HG02759 (cell line): ENCODE data around the gene ANP32A.

ENCODE experiments used
- ATAC-seq: cut with Tn5 transposase; IDR thresholded peaks from one replicate; pipeline ENCODE4 v1.9.1; 2021; ENCODE audit warnings: mild to moderate bottlenecking, moderate library complexity; ENCODE audit not compliant: unreplicated experiment

ANP32A gene

GRCh38 chr15:68800875-68801274 lies 19.8 kb downstream of the ANP32A start:
- ATAC-seq = no peak

GRCh38 chr15:68798346-68799094 lies 22.2 kb downstream of the ANP32A start:
- ATAC-seq = no peak

- ATAC-seq = no peak
These were observed 22.9 kb downstream of the ANP32A start for GRCh38 chr15:68797599-68798345.

DNA sequence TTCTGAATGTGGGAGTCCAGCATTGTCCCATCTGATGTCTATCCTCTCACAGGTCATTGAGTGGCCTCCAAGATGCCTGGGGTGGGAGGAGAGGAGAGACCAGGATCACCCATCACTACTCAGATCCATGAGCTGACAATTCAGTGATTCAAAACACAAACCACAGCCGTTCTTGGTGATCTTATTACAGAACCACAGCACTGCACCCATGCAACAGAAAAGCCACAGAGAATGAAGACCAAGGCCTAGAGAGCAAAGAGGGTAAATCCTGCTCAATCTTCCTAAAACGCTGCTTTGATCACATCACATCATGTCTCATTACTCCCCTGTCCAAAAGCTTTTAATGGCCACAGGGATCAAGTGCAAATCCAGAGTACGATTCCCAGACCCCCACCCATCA lies 23.5 kb downstream of the ANP32A start:
- peak; percentile 37 for ATAC-seq

DNA sequence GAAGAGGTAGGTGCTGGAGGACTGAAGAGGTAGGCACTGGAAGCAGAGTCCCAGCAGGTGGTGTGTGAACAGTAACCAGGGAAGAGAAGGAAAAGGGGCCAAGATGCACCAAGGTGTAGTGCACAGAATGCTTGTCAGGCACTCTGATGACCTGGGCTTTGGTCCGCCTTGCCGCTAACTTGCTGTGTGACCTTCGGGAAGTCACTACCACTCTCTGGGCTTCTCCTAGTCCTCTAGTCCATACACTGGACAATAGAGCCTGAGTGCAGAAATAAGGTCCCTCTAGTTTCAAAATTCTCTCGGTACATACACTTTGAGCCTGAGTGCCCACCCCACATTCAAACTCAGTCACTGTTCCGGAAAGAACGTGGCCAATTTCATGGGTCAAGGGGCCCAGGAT lies 24.1 kb downstream of the ANP32A start:
- no peak for ATAC-seq

- peak; percentile 60 for ATAC-seq
These were observed 25.3 kb downstream of the ANP32A start for GRCh38 chr15:68795298-68795848.

- no peak for ATAC-seq
These were observed 25.8 kb downstream of the ANP32A start for GRCh38 chr15:68794863-68795262.

GRCh38 chr15:68794307-68794706 lies 26.4 kb downstream of the ANP32A start:
- no peak for ATAC-seq

- ATAC-seq = no peak
These were observed 26.9 kb downstream of the ANP32A start for GRCh38 chr15:68793776-68794175.

- ATAC-seq = no peak
These were observed 27.6 kb downstream of the ANP32A start for GRCh38 chr15:68792901-68793766.

DNA sequence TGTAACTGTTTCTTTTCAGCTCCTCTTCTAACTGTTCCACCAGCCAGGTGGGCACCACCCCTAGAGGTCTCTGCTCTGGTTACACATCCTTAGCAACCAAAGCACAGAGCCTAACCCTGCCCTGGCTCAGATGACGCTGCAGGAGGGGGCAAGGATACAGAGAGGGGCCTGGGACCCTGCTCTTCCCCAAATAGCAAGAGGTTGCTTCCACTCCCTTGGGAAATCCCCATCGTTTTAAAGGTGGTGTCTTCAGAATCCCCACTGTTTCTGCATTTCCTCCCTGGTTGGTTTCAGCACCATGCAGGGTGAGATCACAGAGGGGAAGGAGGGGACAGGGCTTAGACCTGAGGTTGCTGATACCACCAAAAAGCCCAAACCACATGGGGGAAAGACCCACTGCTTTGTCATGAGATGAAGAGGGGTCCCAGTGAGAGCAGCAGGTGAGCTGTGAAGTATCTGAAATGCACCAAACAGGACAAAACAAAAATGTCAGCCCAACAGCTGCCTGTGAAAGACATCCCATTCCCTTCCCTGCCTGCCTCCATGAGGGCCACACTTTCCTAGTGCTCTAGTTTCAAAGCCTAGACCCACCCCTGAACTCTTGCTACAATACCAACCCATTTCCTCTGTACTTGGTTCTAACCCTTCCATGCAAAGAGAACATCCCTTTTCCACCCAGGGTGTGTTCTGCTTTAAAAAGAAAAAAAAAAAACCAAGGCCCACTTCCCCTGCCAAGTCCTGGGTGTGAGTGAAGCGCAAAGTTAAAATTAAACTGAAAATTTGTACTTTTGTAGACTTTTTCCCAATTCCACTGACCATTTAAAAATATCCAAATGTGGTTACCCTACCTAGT lies 29.0 kb downstream of the ANP32A start:
- peak; percentile 64 for ATAC-seq

GRCh38 chr15:68790910-68791309 lies 29.8 kb downstream of the ANP32A start:
- no peak for ATAC-seq

- no peak for ATAC-seq
These were observed 30.5 kb downstream of the ANP32A start for GRCh38 chr15:68790242-68790575.

- ATAC-seq = no peak
These were observed 31.0 kb downstream of the ANP32A start for GRCh38 chr15:68789534-68790241.

DNA sequence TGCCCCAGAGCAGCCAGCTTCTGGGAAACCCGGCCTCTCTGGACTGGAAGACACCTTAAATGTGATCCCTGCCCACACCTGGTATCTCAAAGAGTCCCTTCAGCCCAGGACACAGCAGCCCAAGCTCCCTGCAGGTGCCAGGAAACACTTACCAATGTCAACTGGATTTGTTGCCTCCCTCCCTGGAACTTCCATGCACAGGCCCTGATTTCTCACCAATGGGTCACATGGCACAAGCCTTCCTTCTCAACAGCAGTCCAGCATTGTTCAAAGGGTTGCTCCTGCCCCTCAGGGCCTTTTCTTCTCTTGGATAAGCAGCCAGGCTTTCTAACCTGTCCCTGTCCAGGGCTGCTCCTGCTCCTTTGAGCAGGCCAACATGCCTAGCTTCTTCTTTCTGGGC lies 31.6 kb downstream of the ANP32A start:
- no peak for ATAC-seq

GRCh38 chr15:68788264-68788624 lies 32.5 kb downstream of the ANP32A start:
- ATAC-seq = no peak

DNA sequence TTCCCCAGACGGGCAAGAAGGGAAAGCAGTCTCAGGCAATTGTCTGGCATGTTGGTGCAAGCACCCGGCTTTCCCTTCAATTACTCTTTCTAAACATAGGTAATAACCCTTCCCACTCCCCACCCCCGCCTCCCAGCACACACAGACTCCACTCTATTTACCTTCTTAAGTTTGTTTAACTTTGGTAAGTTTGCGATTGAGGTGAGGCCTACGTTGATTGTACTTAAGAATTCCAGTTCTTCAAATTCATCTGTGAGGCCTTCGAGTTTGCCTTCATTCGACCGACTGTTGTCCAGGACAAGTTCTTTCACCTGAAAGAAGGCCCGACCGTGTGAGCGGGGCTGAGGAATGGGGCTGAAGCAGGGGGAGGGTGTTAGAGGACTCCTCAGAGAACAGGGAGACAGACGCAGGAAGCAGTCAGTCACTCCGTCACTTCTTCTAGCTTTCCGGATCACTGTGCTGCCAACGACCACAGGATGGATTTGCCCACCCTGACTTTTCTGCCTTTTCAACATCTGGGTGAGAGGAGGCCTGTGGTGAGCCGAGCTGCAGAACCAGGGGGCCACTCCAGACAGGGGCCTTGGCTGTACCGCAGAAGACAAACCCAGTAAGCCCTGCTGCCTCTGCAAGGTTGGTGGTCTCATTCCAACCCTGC lies 33.0 kb downstream of the ANP32A start:
- ATAC-seq = no peak

DNA sequence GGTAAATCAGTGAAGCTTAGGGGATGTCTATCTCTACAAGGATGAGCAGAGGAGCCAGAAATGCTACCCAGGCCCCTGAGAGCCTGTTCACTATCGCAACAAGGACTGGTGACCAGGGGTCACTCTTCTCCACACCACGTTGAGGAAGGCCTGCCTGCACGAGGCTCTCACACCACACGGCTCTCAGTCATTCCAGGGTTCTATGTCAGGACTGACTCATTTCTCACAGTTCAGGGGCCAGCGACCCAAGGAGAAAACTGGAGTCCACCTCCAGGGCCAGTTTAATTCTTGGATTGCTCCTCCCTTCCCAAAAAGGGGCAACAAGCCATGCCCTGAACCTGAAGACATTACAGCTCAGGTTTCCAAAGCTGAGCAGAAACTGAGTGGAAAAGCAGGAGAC lies 33.9 kb downstream of the ANP32A start:
- ATAC-seq = no peak

DNA sequence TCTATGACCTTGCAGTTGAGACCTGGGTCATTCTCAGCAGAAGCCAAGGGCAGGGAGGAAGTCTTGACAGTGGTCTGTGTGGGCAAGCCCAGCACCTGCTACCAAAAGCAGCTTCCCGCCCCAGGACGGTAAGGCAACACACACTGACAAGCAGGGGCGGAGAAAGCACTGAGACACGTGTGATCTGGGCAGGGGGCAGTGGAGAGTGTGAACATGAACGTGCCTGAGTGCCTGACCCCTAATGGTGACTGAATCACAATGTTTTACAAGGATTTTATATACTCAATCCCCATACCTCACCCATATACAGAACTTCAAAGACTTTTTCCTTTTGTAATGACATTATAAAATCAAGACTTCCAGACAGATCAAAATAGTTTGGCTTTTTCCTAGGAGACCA lies 35.2 kb downstream of the ANP32A start:
- no peak for ATAC-seq
